ENCODE data around the gene GLS2. TPM values are rescaled to one million over a fixed set of nuclear protein-coding genes. Genes with fewer than 3 reads are reported as not detected.
"Not testable (repeated sequence)": the region's sequence is repeated elsewhere in the genome, so short reads cannot be mapped to it uniquely, and the experiment has no call there.

GLS2 gene
- polyA plus RNA-seq, 4 donors: 0.54 to 2.1 (median 0.87) TPM

DNA sequence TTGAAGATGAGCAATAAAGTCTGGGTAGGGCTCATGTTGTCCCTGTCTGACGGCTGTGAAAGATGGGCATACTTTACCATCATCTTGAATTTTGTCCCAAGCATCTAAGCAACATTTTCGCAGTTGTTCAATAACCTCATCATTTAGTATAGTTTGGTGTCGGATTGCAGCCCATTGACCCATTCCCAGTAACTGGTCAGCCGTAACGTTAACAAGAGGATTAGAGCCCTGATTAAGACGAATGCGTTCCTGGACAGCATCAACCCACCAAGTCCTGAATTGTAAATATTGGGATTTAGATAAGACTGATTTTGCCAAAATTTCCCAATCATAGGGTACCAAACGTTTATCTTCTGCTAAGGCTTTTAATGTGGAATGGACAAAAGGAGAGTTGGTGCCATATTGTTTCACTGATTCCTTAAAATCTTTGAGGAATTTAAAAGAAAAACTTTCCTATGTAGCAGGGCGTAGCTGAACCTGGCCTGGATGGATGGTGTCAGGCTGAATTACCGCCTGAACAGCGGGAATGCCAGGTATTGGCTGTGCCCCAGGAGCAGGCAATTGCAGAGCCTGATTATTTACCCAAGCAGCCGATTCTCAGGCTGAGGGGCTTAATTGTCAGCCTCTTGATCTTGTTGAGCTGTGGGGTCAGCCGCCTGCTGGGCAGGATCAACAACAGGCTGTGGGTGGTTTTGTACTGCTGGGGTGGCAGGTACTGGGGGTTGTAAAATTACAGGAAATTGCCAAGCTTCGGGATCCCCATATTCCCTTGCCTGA lies 10.4 kb upstream of the GLS2 start:
- not testable (repeated sequence) for H3K4me3 ChIP-seq (ENCODE audit: low read depth in 1 of 3, low read length in 3 of 3); H3K27ac ChIP-seq (ENCODE audit: low read depth in 1 of 3, low read length in 2 of 3); H3K4me1 ChIP-seq (ENCODE audit: control insufficient read depth in 3 of 3, insufficient read depth in 2 of 3, low read depth in 1 of 3, low read length in 2 of 3); FAIRE-seq; DNase-seq; H3K36me3 ChIP-seq (ENCODE audit: control insufficient read depth in 3 of 3, insufficient read depth in 2 of 3, low read depth in 1 of 3, low read length in 3 of 3)
- Histone ChIP-seq H3K9me3 (ENCODE audit: control insufficient read depth in 2 of 2, insufficient read depth in 1 of 2, low read depth in 1 of 2, low read length in 1 of 2) (peaks cover 0 to 19% of the 10 kb centered on the region in 2 donors), H3K27me3 (ENCODE audit: control insufficient read depth in 3 of 3, insufficient read depth in 3 of 3, low read length in 3 of 3) (peaks cover 0 to 10% (median 0%) of the 10 kb centered on the region in 3 donors)
- 40 to 59% (median 58%) methylated on average over 14 of the region's 14 CpGs for WGBS, 3 donors

DNA sequence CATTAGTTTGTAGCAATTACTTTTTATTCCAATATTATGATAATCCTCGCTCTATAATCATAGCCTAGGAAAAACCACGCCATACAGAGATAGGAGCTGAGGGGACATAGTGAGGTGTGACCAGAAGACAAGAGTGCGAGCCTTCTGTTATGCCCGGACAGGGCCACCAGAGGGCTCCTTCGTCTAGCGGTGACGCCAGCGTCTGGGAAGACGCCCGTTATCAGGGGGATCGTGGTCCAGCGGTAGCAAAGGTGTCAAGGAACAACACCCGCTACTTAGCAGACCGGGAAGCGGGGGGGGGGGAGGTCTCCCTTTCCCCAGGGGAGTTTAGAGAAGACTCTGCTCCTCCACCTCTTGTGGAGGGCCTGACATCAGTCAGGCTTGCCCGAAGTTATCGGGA lies 8.7 kb upstream of the GLS2 start:
- FAIRE-seq; H3K4me3 ChIP-seq (ENCODE audit: low read depth in 1 of 3, low read length in 3 of 3); H3K36me3 ChIP-seq (ENCODE audit: control insufficient read depth in 3 of 3, insufficient read depth in 2 of 3, low read depth in 1 of 3, low read length in 3 of 3); H3K4me1 ChIP-seq (ENCODE audit: control insufficient read depth in 3 of 3, insufficient read depth in 2 of 3, low read depth in 1 of 3, low read length in 2 of 3); H3K27ac ChIP-seq (ENCODE audit: low read depth in 1 of 3, low read length in 2 of 3): not testable (repeated sequence)
- WGBS, 3 donors: 8 to 13% (median 13%) methylated on average over 15 to 17 of the region's 17 CpGs
- Histone ChIP-seq H3K27me3 (ENCODE audit: control insufficient read depth in 3 of 3, insufficient read depth in 3 of 3, low read length in 3 of 3) (peaks cover 0 to 10% (median 0%) of the 10 kb centered on the region in 3 donors), H3K9me3 (ENCODE audit: control insufficient read depth in 2 of 2, insufficient read depth in 1 of 2, low read depth in 1 of 2, low read length in 1 of 2) (peaks cover 0 to 19% of the 10 kb centered on the region in 2 donors)
- DNase-seq: peak; percentile 22 to 27

DNA sequence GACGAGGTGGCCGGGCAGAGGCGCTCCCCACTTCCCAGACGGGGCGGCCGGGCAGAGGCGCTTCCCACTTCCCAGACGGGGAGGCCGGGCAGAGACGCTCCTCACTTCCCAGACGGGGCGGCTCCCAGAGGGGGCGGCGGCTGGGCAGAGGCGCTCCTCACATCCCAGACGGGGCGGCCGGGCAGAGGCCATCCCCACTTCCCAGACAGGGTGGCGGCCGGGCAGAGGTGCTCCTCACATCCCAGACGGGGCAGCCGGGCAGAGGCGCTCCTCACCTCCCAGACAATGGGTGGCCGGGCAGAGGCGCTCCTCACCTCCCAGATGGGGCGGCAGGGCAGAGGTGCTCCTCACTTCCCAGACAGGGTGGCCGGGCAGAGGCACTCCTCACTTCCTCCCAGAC lies 6.5 kb upstream of the GLS2 start:
- H3K4me3 ChIP-seq (ENCODE audit: low read depth in 1 of 3, low read length in 3 of 3); H3K36me3 ChIP-seq (ENCODE audit: control insufficient read depth in 3 of 3, insufficient read depth in 2 of 3, low read depth in 1 of 3, low read length in 3 of 3); H3K27ac ChIP-seq (ENCODE audit: low read depth in 1 of 3, low read length in 2 of 3); H3K4me1 ChIP-seq (ENCODE audit: control insufficient read depth in 3 of 3, insufficient read depth in 2 of 3, low read depth in 1 of 3, low read length in 2 of 3); DNase-seq; FAIRE-seq: not testable (repeated sequence)
- WGBS, 3 donors: 96 to 97% (median 97%) methylated on average over 22 to 27 of the region's 27 CpGs
- peaks cover 0 to 14% (median 0%) of the 10 kb centered on the region in 3 donors for H3K27me3 ChIP-seq (ENCODE audit: control insufficient read depth in 3 of 3, insufficient read depth in 3 of 3, low read length in 3 of 3)
- H3K9me3 ChIP-seq (ENCODE audit: control insufficient read depth in 2 of 2, insufficient read depth in 1 of 2, low read depth in 1 of 2, low read length in 1 of 2): peaks cover 0 to 19% of the 10 kb centered on the region in 2 donors

DNA sequence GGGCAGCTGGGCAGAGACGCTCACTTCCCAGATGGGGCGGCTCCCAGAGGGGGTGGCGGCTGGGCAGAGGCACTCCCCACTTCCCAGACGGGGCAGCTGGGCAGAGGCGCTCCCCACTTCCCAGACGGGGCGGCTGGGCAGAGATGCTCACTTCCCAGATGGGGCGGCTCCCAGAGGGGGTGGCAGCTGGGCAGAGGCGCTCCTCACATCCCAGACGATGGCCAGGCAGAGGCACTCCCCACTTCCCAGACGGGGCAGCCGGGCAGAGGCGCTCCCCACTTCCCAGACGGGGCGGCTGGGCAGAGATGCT lies 6.1 kb upstream of the GLS2 start:
- not testable (repeated sequence) for H3K36me3 ChIP-seq (ENCODE audit: control insufficient read depth in 3 of 3, insufficient read depth in 2 of 3, low read depth in 1 of 3, low read length in 3 of 3); H3K4me1 ChIP-seq (ENCODE audit: control insufficient read depth in 3 of 3, insufficient read depth in 2 of 3, low read depth in 1 of 3, low read length in 2 of 3); H3K27ac ChIP-seq (ENCODE audit: low read depth in 1 of 3, low read length in 2 of 3); H3K4me3 ChIP-seq (ENCODE audit: low read depth in 1 of 3, low read length in 3 of 3); FAIRE-seq; DNase-seq
- WGBS, 3 donors: 93 to 97% (median 93%) methylated on average over 14 to 15 of the region's 15 CpGs
- Histone ChIP-seq H3K27me3 (ENCODE audit: control insufficient read depth in 3 of 3, insufficient read depth in 3 of 3, low read length in 3 of 3) (peaks cover 0 to 16% (median 0%) of the 10 kb centered on the region in 3 donors), H3K9me3 (ENCODE audit: control insufficient read depth in 2 of 2, insufficient read depth in 1 of 2, low read depth in 1 of 2, low read length in 1 of 2) (peaks cover 0 to 19% of the 10 kb centered on the region in 2 donors)

DNA sequence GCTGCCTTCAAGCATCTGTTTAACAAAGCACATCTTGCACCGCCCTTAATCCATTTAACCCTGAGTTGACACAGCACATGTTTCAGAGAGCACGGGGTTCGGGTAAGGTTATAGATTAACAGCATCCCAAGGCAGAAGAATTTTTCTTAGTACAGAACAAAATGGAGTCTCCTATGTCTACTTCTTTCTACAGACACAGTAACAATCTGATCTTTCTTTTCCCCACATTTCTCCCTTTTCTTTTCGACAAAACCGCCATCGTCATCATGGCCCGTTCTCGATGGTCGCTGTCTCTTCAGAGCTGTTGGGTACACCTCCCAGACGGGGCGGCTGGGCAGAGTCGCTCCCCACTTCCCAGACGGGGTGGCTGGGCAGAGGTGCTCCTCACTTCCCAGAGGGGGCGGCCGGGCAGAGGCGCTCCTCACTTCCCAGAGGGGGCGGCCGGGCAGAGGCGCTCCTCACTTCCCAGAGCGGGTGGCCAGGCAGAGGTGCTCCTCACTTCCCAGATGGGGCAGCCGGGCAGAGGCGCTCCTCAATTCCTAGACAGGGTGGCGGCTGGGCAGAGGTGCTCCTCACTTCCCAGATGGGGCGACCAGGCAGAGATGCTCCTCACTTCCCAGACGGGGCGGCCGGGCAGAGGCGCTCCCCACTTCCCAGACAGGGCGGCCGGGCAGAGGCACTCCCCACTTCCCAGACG lies 5.6 kb upstream of the GLS2 start:
- H3K27ac ChIP-seq (ENCODE audit: low read depth in 1 of 3, low read length in 2 of 3); DNase-seq; H3K36me3 ChIP-seq (ENCODE audit: control insufficient read depth in 3 of 3, insufficient read depth in 2 of 3, low read depth in 1 of 3, low read length in 3 of 3); FAIRE-seq; H3K4me3 ChIP-seq (ENCODE audit: low read depth in 1 of 3, low read length in 3 of 3); H3K4me1 ChIP-seq (ENCODE audit: control insufficient read depth in 3 of 3, insufficient read depth in 2 of 3, low read depth in 1 of 3, low read length in 2 of 3): not testable (repeated sequence)
- WGBS, 3 donors: 89 to 91% (median 90%) methylated on average over 30 to 31 of the region's 31 CpGs
- Histone ChIP-seq H3K27me3 (ENCODE audit: control insufficient read depth in 3 of 3, insufficient read depth in 3 of 3, low read length in 3 of 3) (peaks cover 0 to 21% (median 1%) of the 10 kb centered on the region in 3 donors), H3K9me3 (ENCODE audit: control insufficient read depth in 2 of 2, insufficient read depth in 1 of 2, low read depth in 1 of 2, low read length in 1 of 2) (peaks cover 0 to 22% of the 10 kb centered on the region in 2 donors)

DNA sequence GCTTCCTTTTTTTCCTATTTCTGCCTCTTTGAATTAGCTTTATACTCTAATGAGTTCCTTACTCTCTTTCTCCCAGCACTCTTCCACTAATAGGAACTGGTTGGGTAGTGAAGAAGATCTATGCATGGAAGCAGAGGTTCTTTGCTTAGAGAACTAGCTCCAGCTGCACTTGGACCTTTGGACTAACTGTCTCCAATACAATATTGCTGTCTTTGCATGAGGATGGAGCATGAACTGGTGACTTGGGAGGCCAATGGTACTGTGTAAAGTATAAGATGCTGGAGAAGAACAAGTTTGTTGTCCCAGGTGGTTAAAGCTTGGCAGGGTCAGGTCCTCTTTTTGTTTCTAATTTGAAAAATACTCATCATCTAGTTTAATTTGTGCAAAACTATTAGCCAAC lies 2.4 kb upstream of the GLS2 start:
- DNase-seq: peak; percentile 37 to 54
- Histone ChIP-seq H3K9me3 (ENCODE audit: control insufficient read depth in 2 of 2, insufficient read depth in 1 of 2, low read depth in 1 of 2, low read length in 1 of 2) (peaks cover 0 to 22% of the 10 kb centered on the region in 2 donors), H3K4me1 (ENCODE audit: control insufficient read depth in 3 of 3, insufficient read depth in 2 of 3, low read depth in 1 of 3, low read length in 2 of 3) (peaks cover 0 to 14% (median 4%) of the 10 kb centered on the region in 3 donors), H3K36me3 (ENCODE audit: control insufficient read depth in 3 of 3, insufficient read depth in 2 of 3, low read depth in 1 of 3, low read length in 3 of 3) (no peaks in the 10 kb centered on the region), H3K27ac (ENCODE audit: low read depth in 1 of 3, low read length in 2 of 3) (no peak overlapping the region), H3K4me3 (ENCODE audit: low read depth in 1 of 3, low read length in 3 of 3) (no peak overlapping the region), H3K27me3 (ENCODE audit: control insufficient read depth in 3 of 3, insufficient read depth in 3 of 3, low read length in 3 of 3) (peaks cover 0 to 23% (median 1%) of the 10 kb centered on the region in 3 donors)
- no peak for FAIRE-seq

DNA sequence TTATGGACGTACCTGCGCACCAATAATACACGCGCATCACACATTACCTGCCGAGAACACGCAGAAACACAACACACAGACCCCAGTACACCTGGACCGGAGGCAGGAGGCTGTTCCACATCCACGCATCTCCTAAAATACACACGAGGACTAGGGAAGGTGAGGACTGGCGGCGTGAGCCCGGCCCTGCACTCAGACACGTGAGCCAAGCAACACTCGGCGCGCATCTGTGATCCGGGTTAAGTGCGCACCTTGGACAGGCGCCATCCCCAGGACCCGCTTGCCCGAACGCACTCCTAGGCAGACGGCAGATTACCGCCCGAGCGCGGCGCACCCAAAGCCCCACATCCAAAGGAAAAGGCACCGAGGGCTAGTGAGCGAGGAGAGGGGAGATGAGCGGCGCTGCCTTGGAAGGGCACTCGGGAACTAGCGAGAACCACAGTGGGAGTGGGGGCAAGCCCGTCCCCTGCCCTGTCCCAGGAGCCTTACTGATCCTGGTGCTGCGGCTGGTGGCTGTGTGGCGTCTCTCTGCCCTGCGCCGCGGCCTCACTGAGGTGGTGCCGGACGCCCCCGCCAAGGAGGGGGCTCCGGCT lies 417 bp downstream of the GLS2 start:
- 1 to 5% (median 5%) methylated on average over 43 to 44 of the region's 44 CpGs for WGBS, 3 donors
- H3K27ac ChIP-seq (ENCODE audit: low read depth in 1 of 3, low read length in 2 of 3): peak overlapping the region in 1 of 3 donors; percentile 11
- H3K36me3 ChIP-seq (ENCODE audit: control insufficient read depth in 3 of 3, insufficient read depth in 2 of 3, low read depth in 1 of 3, low read length in 3 of 3): no peaks in the 10 kb centered on the region
- peaks cover 0 to 14% (median 4%) of the 10 kb centered on the region in 3 donors for H3K4me1 ChIP-seq (ENCODE audit: control insufficient read depth in 3 of 3, insufficient read depth in 2 of 3, low read depth in 1 of 3, low read length in 2 of 3)
- DNase-seq (peak; percentile 34 to 69), FAIRE-seq (no peak)
- H3K27me3 ChIP-seq (ENCODE audit: control insufficient read depth in 3 of 3, insufficient read depth in 3 of 3, low read length in 3 of 3): peaks cover 0 to 23% (median 1%) of the 10 kb centered on the region in 3 donors
- peak overlapping the region; percentile 45 to 58 (median 49) for H3K4me3 ChIP-seq (ENCODE audit: low read depth in 1 of 3, low read length in 3 of 3)
- peaks cover 0 to 4% of the 10 kb centered on the region in 2 donors for H3K9me3 ChIP-seq (ENCODE audit: control insufficient read depth in 2 of 2, insufficient read depth in 1 of 2, low read depth in 1 of 2, low read length in 1 of 2)

DNA sequence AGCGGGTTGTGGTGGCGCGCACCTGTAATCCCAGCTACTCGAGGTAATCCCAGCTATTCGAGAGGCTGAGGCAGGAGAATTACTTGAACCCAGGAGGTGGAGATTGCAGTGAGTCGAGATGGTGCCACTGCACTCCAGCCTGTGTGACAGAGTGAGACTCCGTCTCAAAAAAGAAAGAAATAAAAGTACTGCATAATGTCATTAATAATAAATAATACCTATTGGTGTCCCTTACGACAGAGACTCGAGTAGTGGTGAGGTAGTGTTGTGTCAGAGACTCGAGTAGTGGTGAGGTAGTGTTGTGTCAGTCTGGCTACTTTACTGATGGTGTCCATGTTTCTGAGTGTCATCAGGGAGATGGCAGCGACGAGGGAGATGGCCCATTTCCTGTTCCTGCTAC lies 1.3 kb downstream of the GLS2 start:
- H3K9me3 ChIP-seq (ENCODE audit: control insufficient read depth in 2 of 2, insufficient read depth in 1 of 2, low read depth in 1 of 2, low read length in 1 of 2): peaks cover 0 to 4% of the 10 kb centered on the region in 2 donors
- no peak for DNase-seq
- no peak overlapping the region for H3K27ac ChIP-seq (ENCODE audit: low read depth in 1 of 3, low read length in 2 of 3)
- peaks cover 0 to 23% (median 1%) of the 10 kb centered on the region in 3 donors for H3K27me3 ChIP-seq (ENCODE audit: control insufficient read depth in 3 of 3, insufficient read depth in 3 of 3, low read length in 3 of 3)
- H3K4me3 ChIP-seq (ENCODE audit: low read depth in 1 of 3, low read length in 3 of 3): no peak overlapping the region
- H3K36me3 ChIP-seq (ENCODE audit: control insufficient read depth in 3 of 3, insufficient read depth in 2 of 3, low read depth in 1 of 3, low read length in 3 of 3): no peaks in the 10 kb centered on the region
- peaks cover 0 to 14% (median 4%) of the 10 kb centered on the region in 3 donors for H3K4me1 ChIP-seq (ENCODE audit: control insufficient read depth in 3 of 3, insufficient read depth in 2 of 3, low read depth in 1 of 3, low read length in 2 of 3)
- WGBS, 3 donors: 84 to 87% (median 85%) methylated on average over 12 of the region's 12 CpGs
- no peak for FAIRE-seq

Measured in small intestine (tissue), 7 donors.